Measurements from ENCODE around the gene OR6V1.

DNA sequence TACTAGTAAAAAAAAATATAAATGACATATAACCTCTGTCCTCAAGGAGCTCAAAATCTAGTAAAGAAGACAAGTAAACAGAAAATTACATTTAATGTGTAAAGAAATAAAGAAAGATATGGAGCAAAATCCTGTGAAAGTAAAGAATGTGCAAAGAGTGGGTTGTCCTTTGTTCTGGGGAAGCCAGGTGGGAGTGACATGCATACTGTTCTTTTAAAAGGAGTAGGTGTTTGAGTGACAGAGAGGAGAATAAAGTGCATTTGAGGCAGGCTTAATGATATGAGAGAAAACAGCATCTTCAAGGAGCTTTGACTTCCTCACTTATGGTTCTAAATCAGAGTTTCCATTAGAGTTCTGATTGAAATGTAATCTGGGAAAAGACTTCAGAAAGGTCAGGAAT lies 22.0 kb downstream of the OR6V1 start:
- TF ChIP-seq SP1 (CRISPR knock-in tag; conservative IDR thresholded peaks at IDR 0.05) (no peak), ZNF121 (CRISPR knock-in tag; IDR thresholded peaks at IDR 0.05) (no peak), USF2 (CRISPR knock-in tag; IDR thresholded peaks at IDR 0.05) (no peak), ZNF423 (CRISPR knock-in tag; IDR thresholded peaks at IDR 0.05) (no peak)
